Astrocyte of the cerebellum (primary cell): ENCODE data around the gene PRM3.

Experiments used
- DNase-seq: peaks from one replicate; pipeline ENCODE4 v3.0.0-alpha.2; 2011; ENCODE audit warnings: low read depth
- H3K4me3 ChIP-seq: 2 replicates; pipeline ENCODE4 v1.5.1; 2011; ENCODE audit warnings: mild to moderate bottlenecking, low read depth, low read length, moderate library complexity
- CTCF ChIP-seq: IDR thresholded peaks from 2 replicates; pipeline ENCODE4 v1.5.1; 2012; ENCODE audit warnings: low read length, low read depth, moderate library complexity, mild to moderate bottlenecking; ENCODE audit errors: missing control alignments
- in situ Hi-C: cut with HindIII; loops from 2 replicates; pipeline ENCODE4 v1.10.0; 2017; ENCODE audit warnings: low sequenced_read_pairs

PRM3 gene

GRCh38 chr16:11298143-11298900 lies 24.9 kb upstream of the PRM3 start:
- no peak for TF ChIP-seq CTCF
- in situ Hi-C loops = no loop called here
- DNase-seq = no peak
- H3K4me3 ChIP-seq = no peak overlapping the region

GRCh38 chr16:11297492-11298142 lies 24.2 kb upstream of the PRM3 start:
- TF ChIP-seq CTCF = no peak
- no peak for DNase-seq
- H3K4me3 ChIP-seq = no peak overlapping the region
- in situ Hi-C loops = no loop called here

- no peak for DNase-seq
- no peak for TF ChIP-seq CTCF
- no peak overlapping the region for H3K4me3 ChIP-seq
- in situ Hi-C loops = no loop called here
Observed at GRCh38 chr16:11296706-11297491, 23.5 kb upstream of the PRM3 start.

- TF ChIP-seq CTCF = no peak
- no peak overlapping the region for H3K4me3 ChIP-seq
- in situ Hi-C loops = no loop called here
- no peak for DNase-seq
Observed at GRCh38 chr16:11296351-11296705, 22.9 kb upstream of the PRM3 start.

GRCh38 chr16:11295672-11296071 lies 22.2 kb upstream of the PRM3 start:
- TF ChIP-seq CTCF = no peak
- in situ Hi-C loops = no loop called here
- no peak overlapping the region for H3K4me3 ChIP-seq
- DNase-seq = no peak

- TF ChIP-seq CTCF = no peak
- no peak for DNase-seq
- H3K4me3 ChIP-seq = no peak overlapping the region
- in situ Hi-C loops = no loop called here
Observed at GRCh38 chr16:11292076-11292748, 18.8 kb upstream of the PRM3 start.
